K562 (cell line): ENCODE results near the gene RASAL1. TPM values are rescaled to one million over a fixed set of nuclear protein-coding genes. Genes with fewer than 3 reads are reported as not detected.

Experiments used
- ARID1B ChIP-seq: fragments of 450-650 bp; IDR thresholded peaks from 2 replicates; pipeline ENCODE4 v1.6.1; 2016; ENCODE audit warnings: antibody characterized with exemption, mild to moderate bottlenecking, inconsistent platforms
- CHAMP1 ChIP-seq: fragments of 450-650 bp; IDR thresholded peaks from 2 replicates; pipeline ENCODE4 v1.6.1; 2016; ENCODE audit warnings: mild to moderate bottlenecking
- HMGN3 ChIP-seq: IDR thresholded peaks from 2 replicates; pipeline ENCODE4 v1.6.1; 2011; ENCODE audit warnings: borderline replicate concordance, low read depth, mild to moderate bottlenecking, mixed read lengths, low read length; ENCODE audit not compliant: insufficient read length; ENCODE audit errors: extremely low read depth
- JUND ChIP-seq, 2 experiments: IDR thresholded peaks; 2 replicates in 1 of 2; 3 replicates in 1 of 2; pipeline ENCODE4 v1.6.1; 2011; ENCODE audit warnings: borderline replicate concordance in 2 of 2, low read depth in 2 of 2, low read length in 2 of 2, improper control_type of control experiment in 1 of 2, missing biosample characterization in 1 of 2, missing genetic modification characterization in 1 of 2, missing genetic modification reagents in 1 of 2
- MAFG ChIP-seq: fragments of 450-650 bp; conservative IDR thresholded peaks from 2 replicates; pipeline ENCODE4 v1.6.1; 2016; ENCODE audit warnings: missing genetic modification characterization, missing compliant biosample characterization
- MTF1 ChIP-seq: fragments of 250-450 bp; sonication (Bioruptor Pico); IDR thresholded peaks from 2 replicates; pipeline ENCODE4 v1.9.0; 2021; ENCODE audit warnings: moderate library complexity, mild to moderate bottlenecking, inconsistent platforms, borderline replicate concordance
- NFE2 ChIP-seq: IDR thresholded peaks from 2 replicates; pipeline ENCODE4 v1.6.1; 2014; ENCODE audit warnings: antibody characterized with exemption, low read depth
- NR2C1 ChIP-seq, 2 experiments: fragments of 450-650 bp; IDR thresholded peaks; 2 replicates each; pipeline ENCODE4 v1.6.1; 2017; ENCODE audit warnings: mild to moderate bottlenecking in 2 of 2, antibody characterized with exemption in 1 of 2, inconsistent platforms in 1 of 2, missing compliant biosample characterization in 1 of 2, missing genetic modification characterization in 1 of 2
- SMARCC2 ChIP-seq: fragments of 450-650 bp; IDR thresholded peaks from 2 replicates; pipeline ENCODE4 v1.6.1; 2017; ENCODE audit warnings: antibody characterized with exemption, moderate library complexity, mild to moderate bottlenecking, low read depth
- TCF3 ChIP-seq: sonication (generic); formaldehyde crosslinking; IDR thresholded peaks from 2 replicates; pipeline ENCODE4 v1.4.0; 2020; ENCODE audit warnings: mild to moderate bottlenecking, missing genetic modification reagents
- XRCC5 ChIP-seq: fragments of 200-400 bp; formaldehyde crosslinking; IDR thresholded peaks from 2 replicates; pipeline ENCODE4 v1.6.1; 2017; ENCODE audit warnings: low read depth, mild to moderate bottlenecking, low read length
- ZNF263 ChIP-seq: sonication (generic); formaldehyde crosslinking; IDR thresholded peaks from 2 replicates; pipeline ENCODE4 v1.8.0; 2022; ENCODE audit warnings: mild to moderate bottlenecking, missing genetic modification reagents, borderline replicate concordance
- polyA plus RNA-seq, 8 experiments: library from polyadenylated mRNA; depleted of rRNA in 4 of 8; stranded (reverse) in 5 of 8; unstranded in 3 of 8; fragments of >200 nt; fragmentation: Nextera tagmentation in 2 of 8; fragmentation: Illumina TruSeq in 1 of 8; extraction: Ambion mirVana in 2 of 8; extraction: Trizol in 1 of 8; gene quantifications; 2 replicates each; pipeline versions ENCODE4 v1.2.1 to v1.2.3, GENCODE V29; 2011 to 2014; ENCODE audit warnings: inconsistent platforms in 1 of 8, missing spikeins in 1 of 8
- total RNA-seq, 7 experiments: library from RNA; depleted of rRNA in 6 of 7; stranded (reverse); fragments of >200 nt in 6 of 7; fragmentation: Illumina TruSeq in 2 of 7; extraction: Trizol in 2 of 7; gene quantifications; 2 replicates each; pipeline versions ENCODE4 v1.2.1 to v1.2.3, GENCODE V29; 2011 to 2021; ENCODE audit warnings: low replicate concordance in 1 of 7
- TF ChIP-seq, protein P1 (sequence below): fragments of 250-450 bp; sonication (Bioruptor Pico); IDR thresholded peaks from 2 replicates; pipeline ENCODE4 v1.8.0; 2021; ENCODE audit warnings: mild to moderate bottlenecking, moderate library complexity
- TF ChIP-seq, protein P2 (sequence below): sonication (generic); formaldehyde crosslinking; IDR thresholded peaks from 2 replicates; pipeline ENCODE4 v1.9.0; 2022; ENCODE audit warnings: mild to moderate bottlenecking, missing genetic modification reagents
- TF ChIP-seq, protein P3 (sequence below): fragments of 450-650 bp; IDR thresholded peaks from 2 replicates; pipeline ENCODE4 v1.6.1; 2018; ENCODE audit not compliant: partially characterized antibody
- TF ChIP-seq, protein P4 (sequence below): fragments of 450-650 bp; IDR thresholded peaks from 2 replicates; pipeline ENCODE4 v1.6.1; 2017; ENCODE audit warnings: mild to moderate bottlenecking, moderate library complexity

RASAL1 gene
- total and polyA plus RNA-seq, 9 of the 15 experiments (the other 6 are each of a cell fraction or from before 2014, with no cell fraction given) = 0.06 to 0.16 (median 0.14) TPM; not detected in 6

GRCh38 chr12:113090740-113091139, 44.8 kb downstream of the RASAL1 start (continued):
- TF ChIP-seq, protein P1, sequence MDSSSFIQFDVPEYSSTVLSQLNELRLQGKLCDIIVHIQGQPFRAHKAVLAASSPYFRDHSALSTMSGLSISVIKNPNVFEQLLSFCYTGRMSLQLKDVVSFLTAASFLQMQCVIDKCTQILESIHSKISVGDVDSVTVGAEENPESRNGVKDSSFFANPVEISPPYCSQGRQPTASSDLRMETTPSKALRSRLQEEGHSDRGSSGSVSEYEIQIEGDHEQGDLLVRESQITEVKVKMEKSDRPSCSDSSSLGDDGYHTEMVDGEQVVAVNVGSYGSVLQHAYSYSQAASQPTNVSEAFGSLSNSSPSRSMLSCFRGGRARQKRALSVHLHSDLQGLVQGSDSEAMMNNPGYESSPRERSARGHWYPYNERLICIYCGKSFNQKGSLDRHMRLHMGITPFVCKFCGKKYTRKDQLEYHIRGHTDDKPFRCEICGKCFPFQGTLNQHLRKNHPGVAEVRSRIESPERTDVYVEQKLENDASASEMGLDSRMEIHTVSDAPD (CRISPR knock-in tag) = no peak
- TF ChIP-seq MAFG (tag) (0 out of 2 replicates have a peak, but pooled peaks have one; percentile 16), NR2C1 (IDR thresholded peaks at IDR 0.05) (no peak), NR2C1 (tag; IDR thresholded peaks at IDR 0.05) (no peak), MTF1 (CRISPR knock-in tag) (no peak), TCF3 (CRISPR knock-in tag) (no peak), JUND (IDR thresholded peaks at IDR 0.05; ENCODE audit: borderline replicate concordance, low read depth, low read length) (0 out of 2 replicates have a peak, but pooled peaks have one; percentile 11), JUND (tag; IDR thresholded peaks at IDR 0.05; ENCODE audit: borderline replicate concordance, low read depth, low read length) (0 out of 3 replicates have a peak, but pooled peaks have one; percentile 19), HMGN3 (no peak), ZNF263 (CRISPR knock-in tag) (no peak), ARID1B (no peak), SMARCC2 (no peak), XRCC5 (no peak), NFE2 (peak; percentile 35; the same call in 1 of the 2 replicates), CHAMP1 (no peak)
- TF ChIP-seq, protein P2, sequence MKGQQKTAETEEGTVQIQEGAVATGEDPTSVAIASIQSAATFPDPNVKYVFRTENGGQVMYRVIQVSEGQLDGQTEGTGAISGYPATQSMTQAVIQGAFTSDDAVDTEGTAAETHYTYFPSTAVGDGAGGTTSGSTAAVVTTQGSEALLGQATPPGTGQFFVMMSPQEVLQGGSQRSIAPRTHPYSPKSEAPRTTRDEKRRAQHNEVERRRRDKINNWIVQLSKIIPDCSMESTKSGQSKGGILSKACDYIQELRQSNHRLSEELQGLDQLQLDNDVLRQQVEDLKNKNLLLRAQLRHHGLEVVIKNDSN (CRISPR knock-in tag) = peak; percentile 57
- TF ChIP-seq, protein P3, sequence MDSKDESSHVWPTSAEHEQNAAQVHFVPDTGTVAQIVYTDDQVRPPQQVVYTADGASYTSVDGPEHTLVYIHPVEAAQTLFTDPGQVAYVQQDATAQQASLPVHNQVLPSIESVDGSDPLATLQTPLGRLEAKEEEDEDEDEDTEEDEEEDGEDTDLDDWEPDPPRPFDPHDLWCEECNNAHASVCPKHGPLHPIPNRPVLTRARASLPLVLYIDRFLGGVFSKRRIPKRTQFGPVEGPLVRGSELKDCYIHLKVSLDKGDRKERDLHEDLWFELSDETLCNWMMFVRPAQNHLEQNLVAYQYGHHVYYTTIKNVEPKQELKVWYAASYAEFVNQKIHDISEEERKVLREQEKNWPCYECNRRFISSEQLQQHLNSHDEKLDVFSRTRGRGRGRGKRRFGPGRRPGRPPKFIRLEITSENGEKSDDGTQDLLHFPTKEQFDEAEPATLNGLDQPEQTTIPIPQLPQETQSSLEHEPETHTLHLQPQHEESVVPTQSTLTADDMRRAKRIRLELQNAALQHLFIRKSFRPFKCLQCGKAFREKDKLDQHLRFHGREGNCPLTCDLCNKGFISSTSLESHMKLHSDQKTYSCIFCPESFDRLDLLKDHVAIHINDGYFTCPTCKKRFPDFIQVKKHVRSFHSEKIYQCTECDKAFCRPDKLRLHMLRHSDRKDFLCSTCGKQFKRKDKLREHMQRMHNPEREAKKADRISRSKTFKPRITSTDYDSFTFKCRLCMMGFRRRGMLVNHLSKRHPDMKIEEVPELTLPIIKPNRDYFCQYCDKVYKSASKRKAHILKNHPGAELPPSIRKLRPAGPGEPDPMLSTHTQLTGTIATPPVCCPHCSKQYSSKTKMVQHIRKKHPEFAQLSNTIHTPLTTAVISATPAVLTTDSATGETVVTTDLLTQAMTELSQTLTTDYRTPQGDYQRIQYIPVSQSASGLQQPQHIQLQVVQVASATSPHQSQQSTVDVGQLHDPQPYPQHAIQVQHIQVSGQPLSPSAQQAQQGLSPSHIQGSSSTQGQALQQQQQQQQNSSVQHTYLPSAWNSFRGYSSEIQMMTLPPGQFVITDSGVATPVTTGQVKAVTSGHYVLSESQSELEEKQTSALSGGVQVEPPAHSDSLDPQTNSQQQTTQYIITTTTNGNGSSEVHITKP = no peak
- TF ChIP-seq, protein P4, sequence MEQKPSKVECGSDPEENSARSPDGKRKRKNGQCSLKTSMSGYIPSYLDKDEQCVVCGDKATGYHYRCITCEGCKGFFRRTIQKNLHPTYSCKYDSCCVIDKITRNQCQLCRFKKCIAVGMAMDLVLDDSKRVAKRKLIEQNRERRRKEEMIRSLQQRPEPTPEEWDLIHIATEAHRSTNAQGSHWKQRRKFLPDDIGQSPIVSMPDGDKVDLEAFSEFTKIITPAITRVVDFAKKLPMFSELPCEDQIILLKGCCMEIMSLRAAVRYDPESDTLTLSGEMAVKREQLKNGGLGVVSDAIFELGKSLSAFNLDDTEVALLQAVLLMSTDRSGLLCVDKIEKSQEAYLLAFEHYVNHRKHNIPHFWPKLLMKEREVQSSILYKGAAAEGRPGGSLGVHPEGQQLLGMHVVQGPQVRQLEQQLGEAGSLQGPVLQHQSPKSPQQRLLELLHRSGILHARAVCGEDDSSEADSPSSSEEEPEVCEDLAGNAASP = no peak
